ENCODE data around the gene MORC1.

DNA sequence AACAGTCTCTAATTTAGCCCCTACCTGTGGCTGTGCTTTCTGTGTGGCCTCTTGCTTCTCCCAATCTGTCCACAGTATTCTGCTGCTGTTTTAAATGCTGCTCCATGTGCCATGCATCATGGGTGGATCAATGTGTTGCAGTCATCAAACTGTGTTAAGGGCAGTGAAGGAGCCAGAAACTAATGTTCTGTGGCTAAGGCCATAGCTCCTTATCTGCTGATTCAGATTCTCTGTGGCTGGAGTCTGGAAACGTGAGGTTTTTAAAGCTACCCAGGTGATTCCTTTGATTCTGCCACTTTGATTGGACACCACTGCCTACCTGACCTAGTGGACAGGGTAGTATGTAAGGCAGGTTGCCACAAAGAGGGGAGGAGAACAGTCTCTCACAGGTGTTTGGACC is 44.8 kb downstream of the MORC1 start:
- TF ChIP-seq EP300 (conservative IDR thresholded peaks at IDR 0.05; ENCODE audit: poor library complexity, severe bottlenecking) (no peak), EZH2 (IDR thresholded peaks at IDR 0.05; ENCODE audit: borderline replicate concordance, insufficient read depth, low read length, poor library complexity, severe bottlenecking) (no peak), POLR2AphosphoS5 (IDR thresholded peaks at IDR 0.05) (no peak)
- TF ChIP-seq, protein P1, sequence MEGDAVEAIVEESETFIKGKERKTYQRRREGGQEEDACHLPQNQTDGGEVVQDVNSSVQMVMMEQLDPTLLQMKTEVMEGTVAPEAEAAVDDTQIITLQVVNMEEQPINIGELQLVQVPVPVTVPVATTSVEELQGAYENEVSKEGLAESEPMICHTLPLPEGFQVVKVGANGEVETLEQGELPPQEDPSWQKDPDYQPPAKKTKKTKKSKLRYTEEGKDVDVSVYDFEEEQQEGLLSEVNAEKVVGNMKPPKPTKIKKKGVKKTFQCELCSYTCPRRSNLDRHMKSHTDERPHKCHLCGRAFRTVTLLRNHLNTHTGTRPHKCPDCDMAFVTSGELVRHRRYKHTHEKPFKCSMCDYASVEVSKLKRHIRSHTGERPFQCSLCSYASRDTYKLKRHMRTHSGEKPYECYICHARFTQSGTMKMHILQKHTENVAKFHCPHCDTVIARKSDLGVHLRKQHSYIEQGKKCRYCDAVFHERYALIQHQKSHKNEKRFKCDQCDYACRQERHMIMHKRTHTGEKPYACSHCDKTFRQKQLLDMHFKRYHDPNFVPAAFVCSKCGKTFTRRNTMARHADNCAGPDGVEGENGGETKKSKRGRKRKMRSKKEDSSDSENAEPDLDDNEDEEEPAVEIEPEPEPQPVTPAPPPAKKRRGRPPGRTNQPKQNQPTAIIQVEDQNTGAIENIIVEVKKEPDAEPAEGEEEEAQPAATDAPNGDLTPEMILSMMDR (IDR thresholded peaks at IDR 0.05; ENCODE audit: poor library complexity, severe bottlenecking), result no peak
- TF ChIP-seq, protein P2, sequence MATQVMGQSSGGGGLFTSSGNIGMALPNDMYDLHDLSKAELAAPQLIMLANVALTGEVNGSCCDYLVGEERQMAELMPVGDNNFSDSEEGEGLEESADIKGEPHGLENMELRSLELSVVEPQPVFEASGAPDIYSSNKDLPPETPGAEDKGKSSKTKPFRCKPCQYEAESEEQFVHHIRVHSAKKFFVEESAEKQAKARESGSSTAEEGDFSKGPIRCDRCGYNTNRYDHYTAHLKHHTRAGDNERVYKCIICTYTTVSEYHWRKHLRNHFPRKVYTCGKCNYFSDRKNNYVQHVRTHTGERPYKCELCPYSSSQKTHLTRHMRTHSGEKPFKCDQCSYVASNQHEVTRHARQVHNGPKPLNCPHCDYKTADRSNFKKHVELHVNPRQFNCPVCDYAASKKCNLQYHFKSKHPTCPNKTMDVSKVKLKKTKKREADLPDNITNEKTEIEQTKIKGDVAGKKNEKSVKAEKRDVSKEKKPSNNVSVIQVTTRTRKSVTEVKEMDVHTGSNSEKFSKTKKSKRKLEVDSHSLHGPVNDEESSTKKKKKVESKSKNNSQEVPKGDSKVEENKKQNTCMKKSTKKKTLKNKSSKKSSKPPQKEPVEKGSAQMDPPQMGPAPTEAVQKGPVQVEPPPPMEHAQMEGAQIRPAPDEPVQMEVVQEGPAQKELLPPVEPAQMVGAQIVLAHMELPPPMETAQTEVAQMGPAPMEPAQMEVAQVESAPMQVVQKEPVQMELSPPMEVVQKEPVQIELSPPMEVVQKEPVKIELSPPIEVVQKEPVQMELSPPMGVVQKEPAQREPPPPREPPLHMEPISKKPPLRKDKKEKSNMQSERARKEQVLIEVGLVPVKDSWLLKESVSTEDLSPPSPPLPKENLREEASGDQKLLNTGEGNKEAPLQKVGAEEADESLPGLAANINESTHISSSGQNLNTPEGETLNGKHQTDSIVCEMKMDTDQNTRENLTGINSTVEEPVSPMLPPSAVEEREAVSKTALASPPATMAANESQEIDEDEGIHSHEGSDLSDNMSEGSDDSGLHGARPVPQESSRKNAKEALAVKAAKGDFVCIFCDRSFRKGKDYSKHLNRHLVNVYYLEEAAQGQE (IDR thresholded peaks at IDR 0.05; ENCODE audit: borderline replicate concordance), result no peak
